Natural killer cell treated with Interleukin-12 subunit alpha and Interleukin-12 subunit beta and Interleukin-15 and Interleukin-18, amount 100 ng/mL, for 72 hours (primary cell): ENCODE data around the gene GGCX. TPM values are rescaled to one million over a fixed set of nuclear protein-coding genes. Genes with fewer than 3 reads are reported as not detected.

Experiments
- ATAC-seq, 2 donors: fragments of 150-1000 bp; cut with Tn5 transposase in 1 of 2; sonication (Bioruptor Pico), chemical (Tn5 transposase) in 1 of 2; 2 replicates each; pipeline ENCODE4 v1.10.0; 2021
- DNase-seq: peaks from one replicate; pipeline ENCODE4 v3.0.0; 2022; ENCODE audit warnings: low spot score
- H3K27ac Mint-ChIP-seq, 2 donors: 1 replicate in 1 of 2; 2 replicates in 1 of 2; pipeline ENCODE4 v1.8.0; 2022; ENCODE audit warnings: mixed read lengths in 2 of 2, mild to moderate bottlenecking in 1 of 2, moderate library complexity in 1 of 2
- H3K27me3 Mint-ChIP-seq, 2 donors: 1 replicate in 1 of 2; 2 replicates in 1 of 2; pipeline ENCODE4 v1.8.0; 2022; ENCODE audit warnings: mixed read lengths in 2 of 2
- H3K36me3 Mint-ChIP-seq: one replicate; pipeline ENCODE4 v1.8.0; 2022; ENCODE audit warnings: mixed read lengths
- H3K4me1 Mint-ChIP-seq, 2 donors: 1 replicate in 1 of 2; 2 replicates in 1 of 2; pipeline ENCODE4 v1.8.0; 2022; ENCODE audit warnings: low read depth in 2 of 2, mixed read lengths in 2 of 2, mild to moderate bottlenecking in 1 of 2
- H3K4me3 Mint-ChIP-seq: one replicate; pipeline ENCODE4 v1.8.0; 2022; ENCODE audit warnings: mixed read lengths
- H3K9me3 Mint-ChIP-seq: 2 replicates; pipeline ENCODE4 v1.8.0; 2022; ENCODE audit warnings: mixed read lengths
- total RNA-seq, 2 donors: library from RNA; stranded (reverse); gene quantifications; one replicate each; pipeline ENCODE4 v1.2.3, GENCODE V29; 2022

Gene GGCX
- total RNA-seq, 2 donors from 2014 or later = 24.9 to 37.1 TPM

DNA sequence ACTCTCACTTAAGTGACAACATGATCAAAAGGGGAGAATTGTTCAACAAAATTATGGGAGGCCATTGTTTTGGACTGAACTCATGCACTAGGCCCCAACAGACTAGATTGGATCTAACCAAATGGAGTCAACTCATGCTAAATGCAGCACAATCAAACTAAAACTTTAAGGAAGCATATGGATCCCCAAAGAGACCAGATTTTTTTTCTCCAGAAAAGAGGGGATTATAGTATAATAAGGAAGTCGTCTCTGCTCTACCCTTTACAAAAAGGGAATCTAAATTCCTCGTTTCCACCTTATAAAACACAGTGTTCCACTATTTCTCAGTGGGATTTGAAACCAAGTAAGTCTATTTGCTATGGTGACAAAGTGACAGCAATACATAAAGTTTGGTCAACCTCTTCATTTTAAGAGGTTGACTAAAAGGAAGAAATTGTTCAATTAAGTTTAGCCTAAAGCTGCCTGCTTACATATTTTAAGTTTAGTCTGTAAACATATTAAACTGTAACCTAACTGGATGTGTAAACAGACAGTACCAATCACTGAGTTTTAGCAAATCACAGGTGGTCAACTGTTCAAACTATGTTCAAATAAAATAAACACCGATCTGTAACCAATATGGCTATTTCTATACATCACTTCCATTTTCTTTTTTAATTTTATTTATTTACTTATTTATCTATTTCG is 63.2 kb downstream of the GGCX start:
- H3K9me3 Mint-ChIP-seq = no peaks in the 10 kb centered on the region
- no peaks in the 10 kb centered on the region for H3K27me3 Mint-ChIP-seq

GRCh38 chr2:85496436-85496835 is 64.9 kb downstream of the GGCX start:
- H3K36me3 Mint-ChIP-seq = no peaks in the 10 kb centered on the region
- no peak overlapping the region for H3K27ac Mint-ChIP-seq
- DNase-seq (no peak), ATAC-seq (no peak)
- H3K27me3 Mint-ChIP-seq = no peaks in the 10 kb centered on the region
- H3K4me3 Mint-ChIP-seq = no peak overlapping the region
- H3K4me1 Mint-ChIP-seq = peaks cover 0 to 6% of the 10 kb centered on the region in 2 donors
- H3K9me3 Mint-ChIP-seq = no peaks in the 10 kb centered on the region

More for the DNA sequence above, 63.2 kb downstream of the GGCX start:
- Mint-ChIP-seq H3K27ac (no peak overlapping the region), H3K4me1 (peaks cover 0 to 6% of the 10 kb centered on the region in 2 donors), H3K4me3 (no peak overlapping the region), H3K36me3 (no peaks in the 10 kb centered on the region)
- ATAC-seq = no peak
- no peak for DNase-seq

Other genes starting within 250 kb of the GGCX start
- 100 to 1,000 TPM; 133 to 174 TPM for gene TGOLN2, start 233.5 kb downstream of the GGCX start, total RNA-seq
- gene RETSAT, start 207.0 kb downstream of the GGCX start, total RNA-seq = 10 to 100 TPM; 25.5 to 32.7 TPM
- gene ELMOD3, start 206.7 kb downstream of the GGCX start, total RNA-seq = 10 to 100 TPM; 19.8 to 19.9 TPM
- 10 to 100 TPM in 1 of 2 donors, 1 to 10 TPM in 1; 8.4 to 12.9 TPM for gene CAPG, start 151.1 kb downstream of the GGCX start, total RNA-seq
- gene SH2D6, start 142.8 kb downstream of the GGCX start, total RNA-seq = under 1 TPM; 0.24 to 0.81 TPM
- gene MAT2A, start 22.3 kb downstream of the GGCX start, total RNA-seq = 100 to 1,000 TPM; 246 to 503 TPM
- 100 to 1,000 TPM in 1 of 2 donors, 10 to 100 TPM in 1; 83.2 to 160 TPM for gene VAMP8, start 16.1 kb upstream of the GGCX start, total RNA-seq
- 10 to 100 TPM; 30.5 to 50.7 TPM for gene VAMP5, start 22.9 kb upstream of the GGCX start, total RNA-seq
- 100 to 1,000 TPM; 116 to 149 TPM for gene RNF181, start 34.3 kb upstream of the GGCX start, total RNA-seq
- 1 to 10 TPM; 4.7 to 6.4 TPM for gene TMEM150A, start 41.2 kb upstream of the GGCX start, total RNA-seq
- gene C2orf68, start 50.6 kb upstream of the GGCX start, total RNA-seq = 10 to 100 TPM; 29.1 to 29.2 TPM
- gene USP39, start 54.7 kb upstream of the GGCX start, total RNA-seq = 100 to 1,000 TPM in 1 of 2 donors, 10 to 100 TPM in 1; 72.9 to 107 TPM
- not detected for gene SFTPB, start 106.7 kb upstream of the GGCX start, total RNA-seq
- 100 to 1,000 TPM; 599 to 903 TPM for gene GNLY, start 132.9 kb upstream of the GGCX start, total RNA-seq
- not detected for gene ATOH8, start 192.5 kb upstream of the GGCX start, total RNA-seq